HUDEP-2 (cell line): Measurements from ENCODE around the gene OR2T27.
"Not testable (repeated sequence)": the region's sequence is repeated elsewhere in the genome, so short reads cannot be mapped to it uniquely, and the experiment has no call there.

Source experiments
- DNase-seq, 76 experiments: peaks; one replicate each; lab custom pipeline; 2025; ENCODE audit not compliant: unreplicated experiment in 76 of 76; lab: John Stamatoyannopoulos, UW

The OR2T27 gene, protein sequence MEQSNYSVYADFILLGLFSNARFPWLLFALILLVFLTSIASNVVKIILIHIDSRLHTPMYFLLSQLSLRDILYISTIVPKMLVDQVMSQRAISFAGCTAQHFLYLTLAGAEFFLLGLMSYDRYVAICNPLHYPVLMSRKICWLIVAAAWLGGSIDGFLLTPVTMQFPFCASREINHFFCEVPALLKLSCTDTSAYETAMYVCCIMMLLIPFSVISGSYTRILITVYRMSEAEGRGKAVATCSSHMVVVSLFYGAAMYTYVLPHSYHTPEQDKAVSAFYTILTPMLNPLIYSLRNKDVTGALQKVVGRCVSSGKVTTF

DNA sequence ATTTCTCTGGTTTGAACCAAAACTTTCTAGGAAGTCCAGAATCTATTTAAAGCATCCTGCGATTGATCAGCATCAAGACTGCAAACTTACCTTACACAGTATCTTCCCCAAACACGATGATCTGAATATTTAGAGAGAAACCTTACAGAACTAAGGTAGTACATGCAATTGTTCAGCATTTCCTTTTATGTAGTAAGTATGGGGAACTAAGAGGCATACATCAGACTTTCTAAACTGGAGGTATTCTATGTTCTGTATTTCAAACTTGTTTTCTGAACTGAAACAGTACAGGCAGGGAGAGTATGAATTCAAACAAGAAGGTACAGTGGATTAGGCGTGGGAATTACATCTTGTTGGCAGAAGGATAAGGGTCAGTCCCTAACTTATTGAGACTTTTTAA, at the start of gene OR2T27:
Gene OR2T27 (minus strand): TSS at position 175 of the 400 bp plus-strand sequence. CDS start 4,644 bp downstream, outside the sequence.
- DNase-seq: not testable (repeated sequence)

DNA sequence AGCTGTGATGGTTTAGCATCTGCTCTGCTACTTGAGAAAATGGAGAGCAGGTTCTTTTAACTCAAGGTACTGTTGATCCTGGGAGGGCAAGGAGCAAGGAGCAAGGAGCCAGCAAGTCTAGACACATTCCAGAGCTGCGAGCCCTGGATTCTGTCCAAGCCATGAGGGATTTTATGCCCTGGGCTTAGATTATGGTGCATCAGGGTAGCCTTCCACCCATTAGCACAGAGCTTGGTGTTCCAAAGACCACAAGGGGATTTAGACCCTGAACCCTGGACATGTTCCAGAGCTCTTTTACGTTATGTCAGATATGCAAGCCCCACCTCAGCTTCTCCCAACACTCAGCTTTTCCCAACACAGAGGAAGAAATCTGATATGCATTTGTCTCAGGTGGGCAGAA, 49.3 kb upstream of the OR2T27 start:
- DNase-seq: no peak

DNA sequence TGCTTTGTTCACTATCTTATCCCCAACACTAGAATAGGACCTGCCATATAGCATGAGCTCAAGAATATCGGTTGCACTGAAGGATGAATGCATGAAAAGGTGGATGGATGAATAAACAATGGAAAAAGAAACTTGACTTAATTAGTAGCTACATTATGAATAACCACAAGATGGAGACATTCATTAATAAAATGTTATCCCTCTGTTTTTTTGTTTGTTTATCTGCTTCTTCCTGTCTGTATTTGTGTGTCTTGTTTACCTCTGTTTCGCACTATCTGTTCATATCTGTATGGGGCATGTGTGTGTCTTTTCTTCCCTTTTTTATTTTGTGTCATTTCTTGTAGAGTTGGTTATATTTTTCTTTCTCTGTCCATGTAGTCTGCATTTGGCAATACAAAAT, 48.3 kb upstream of the OR2T27 start:
- DNase-seq: no peak

DNA sequence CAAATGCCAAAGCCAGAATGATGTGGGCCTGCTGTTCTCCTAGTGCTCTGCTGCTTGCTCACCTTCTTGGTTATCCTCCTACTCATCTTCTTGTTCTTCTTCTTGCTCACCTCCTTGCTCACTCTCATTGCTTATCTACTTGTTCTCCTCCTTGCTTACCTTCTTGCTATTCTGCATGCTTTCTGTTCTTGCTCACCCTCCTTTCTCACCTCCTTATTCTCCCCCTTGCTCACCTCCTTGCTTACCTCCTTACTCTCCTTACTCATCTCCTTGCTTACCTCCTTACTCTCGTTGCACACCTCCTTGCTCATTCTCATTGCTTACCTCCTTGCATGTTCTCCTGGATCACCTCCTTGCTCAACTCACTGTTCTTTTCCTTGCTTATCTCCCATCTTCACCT, 47.4 kb upstream of the OR2T27 start, which contains the start of gene OR14I1:
Gene OR14I1 (minus strand): TSS at position 53 of the 400 bp plus-strand sequence.
- DNase-seq: no peak

DNA sequence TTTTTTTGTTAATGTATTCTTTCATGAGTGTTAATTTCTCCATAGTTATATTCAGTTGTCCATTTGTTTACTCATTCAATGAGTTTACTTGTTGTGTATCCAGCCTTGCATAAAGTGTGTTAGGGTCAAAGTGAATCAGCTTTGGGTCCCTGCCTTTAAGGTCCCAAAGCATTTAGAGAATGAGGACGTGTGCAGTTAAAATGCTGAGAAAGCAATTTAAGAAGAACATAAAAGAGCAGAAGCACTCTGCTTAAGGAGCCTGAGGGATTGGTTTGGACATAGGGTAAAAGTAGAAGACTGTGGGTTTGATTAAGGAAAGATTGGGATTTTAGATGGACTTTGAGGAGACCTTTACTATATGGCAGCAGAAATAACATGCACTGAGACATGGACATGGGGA, 43.8 kb upstream of the OR2T27 start:
- DNase-seq: no peak

DNA sequence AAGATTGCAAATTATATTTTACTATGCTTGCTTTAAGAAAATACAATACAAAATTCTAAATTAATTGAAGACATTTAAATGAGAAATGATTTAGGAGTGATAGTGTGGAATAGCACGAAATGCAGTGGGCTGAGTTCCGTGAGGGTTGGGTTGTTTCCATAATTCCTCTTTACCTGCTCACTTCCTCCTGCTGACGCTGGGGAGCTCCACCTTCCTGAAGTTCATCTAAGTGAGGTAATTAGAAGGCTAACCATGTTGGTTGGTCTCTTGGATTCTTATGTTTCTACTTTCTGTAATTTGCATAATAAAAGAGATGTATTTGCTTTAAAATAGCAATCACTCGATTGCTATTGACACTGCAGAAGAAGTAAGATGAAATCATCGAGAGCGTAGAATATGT, 42.6 kb upstream of the OR2T27 start:
- DNase-seq: no peak

DNA sequence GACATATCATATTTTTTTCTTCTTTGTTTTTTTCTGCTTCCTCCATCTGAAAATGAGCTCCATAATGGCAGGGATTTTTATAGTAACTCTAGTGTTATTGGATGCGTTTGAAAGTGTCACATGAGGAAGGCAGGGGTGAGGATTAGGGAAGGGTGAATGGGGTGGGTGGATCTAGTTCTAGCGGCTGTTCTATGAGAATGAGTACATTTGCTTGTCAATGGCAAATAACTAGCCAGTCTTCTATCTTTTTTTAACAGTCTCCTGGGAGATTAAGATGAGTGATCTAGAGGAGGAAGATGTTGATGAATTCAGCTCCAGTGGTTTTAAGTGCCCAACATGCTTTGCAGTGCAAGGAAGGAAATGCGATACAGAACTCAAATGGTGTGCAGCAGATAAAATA, 41.4 kb upstream of the OR2T27 start:
- DNase-seq: no peak

DNA sequence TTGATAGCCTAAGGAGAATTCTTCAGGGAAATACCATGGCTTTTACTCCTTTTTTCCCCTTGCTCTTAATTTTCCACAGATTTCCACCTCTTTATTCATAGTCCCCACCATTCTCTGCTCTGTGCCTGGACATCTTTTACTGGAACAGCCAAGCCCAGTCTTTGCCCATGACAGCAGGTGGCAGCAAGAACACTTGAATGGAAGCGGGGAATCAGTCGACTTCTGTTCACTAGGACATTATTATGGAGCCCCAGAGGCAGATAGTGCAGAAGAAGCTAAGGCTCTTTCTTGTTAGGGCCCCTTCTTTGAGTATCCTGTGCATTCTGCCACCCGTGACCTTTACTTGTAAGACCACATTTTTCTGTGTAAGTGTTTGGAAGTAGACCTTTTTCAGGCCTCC, 40.9 kb upstream of the OR2T27 start:
- DNase-seq: peak in 17 of 76 experiments; percentile 2 to 51 (median 12)

DNA sequence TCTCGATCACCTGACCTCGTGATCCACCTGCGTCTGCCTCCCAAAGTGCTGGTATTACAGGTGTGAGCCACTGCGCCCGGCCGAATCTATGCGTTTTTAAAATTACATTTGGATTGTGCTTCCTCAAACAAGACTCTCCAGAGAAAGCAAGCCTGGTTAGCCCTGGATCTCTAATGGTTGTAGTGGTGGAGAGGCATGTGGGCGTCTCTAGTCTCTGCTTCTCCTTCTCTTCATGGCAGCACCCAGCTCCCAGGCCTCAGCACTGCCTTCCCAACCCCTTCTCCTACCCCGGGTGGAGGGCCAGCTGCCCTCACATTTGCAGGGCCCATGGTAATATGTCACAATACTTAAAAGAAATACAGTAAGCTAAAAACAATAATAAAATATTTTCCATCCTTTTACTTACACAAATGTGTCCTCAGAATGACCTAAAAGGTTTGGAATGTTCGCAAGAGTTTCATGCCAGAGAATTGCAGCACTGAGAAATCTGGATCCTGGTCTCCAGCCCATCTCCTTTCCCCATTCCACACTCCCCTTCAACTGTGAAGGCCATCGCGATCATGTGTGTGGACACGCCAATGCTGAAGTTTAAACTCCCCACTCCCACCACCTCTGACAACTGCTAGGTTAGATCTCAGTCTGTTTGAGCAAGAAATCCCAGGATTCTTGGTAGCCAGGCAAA, 40.3 kb upstream of the OR2T27 start:
- DNase-seq: no peak

DNA sequence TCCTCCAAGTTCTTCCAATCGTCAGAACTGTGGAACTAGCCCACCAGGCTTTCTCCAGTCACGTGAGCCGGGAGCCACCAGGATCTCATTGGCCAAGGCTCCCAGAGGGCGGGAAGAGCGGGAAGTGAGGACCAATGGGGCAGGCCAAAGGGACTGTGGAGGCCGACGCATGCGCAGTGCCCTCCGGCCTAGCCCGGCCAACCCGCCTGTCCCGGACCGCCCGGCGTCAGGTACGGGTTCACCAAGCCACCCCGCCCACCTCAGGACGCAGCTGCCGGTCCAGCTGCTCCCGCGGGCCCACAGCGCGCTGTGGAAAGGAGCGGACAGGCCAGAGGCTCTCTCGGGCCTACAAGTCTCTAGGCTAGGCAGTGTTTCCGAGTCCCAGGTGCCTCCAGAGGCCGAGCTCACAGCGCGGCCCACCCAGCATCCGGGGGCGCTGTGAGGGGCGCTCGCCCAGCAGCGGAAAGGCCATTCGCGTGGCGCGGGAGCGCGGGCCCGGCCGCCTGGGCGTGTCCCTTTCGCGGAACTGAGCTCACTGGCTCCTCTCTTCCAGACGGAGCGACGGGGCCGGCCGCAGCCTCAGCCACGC, 36.3 kb upstream of the OR2T27 start:
- no peak for DNase-seq

DNA sequence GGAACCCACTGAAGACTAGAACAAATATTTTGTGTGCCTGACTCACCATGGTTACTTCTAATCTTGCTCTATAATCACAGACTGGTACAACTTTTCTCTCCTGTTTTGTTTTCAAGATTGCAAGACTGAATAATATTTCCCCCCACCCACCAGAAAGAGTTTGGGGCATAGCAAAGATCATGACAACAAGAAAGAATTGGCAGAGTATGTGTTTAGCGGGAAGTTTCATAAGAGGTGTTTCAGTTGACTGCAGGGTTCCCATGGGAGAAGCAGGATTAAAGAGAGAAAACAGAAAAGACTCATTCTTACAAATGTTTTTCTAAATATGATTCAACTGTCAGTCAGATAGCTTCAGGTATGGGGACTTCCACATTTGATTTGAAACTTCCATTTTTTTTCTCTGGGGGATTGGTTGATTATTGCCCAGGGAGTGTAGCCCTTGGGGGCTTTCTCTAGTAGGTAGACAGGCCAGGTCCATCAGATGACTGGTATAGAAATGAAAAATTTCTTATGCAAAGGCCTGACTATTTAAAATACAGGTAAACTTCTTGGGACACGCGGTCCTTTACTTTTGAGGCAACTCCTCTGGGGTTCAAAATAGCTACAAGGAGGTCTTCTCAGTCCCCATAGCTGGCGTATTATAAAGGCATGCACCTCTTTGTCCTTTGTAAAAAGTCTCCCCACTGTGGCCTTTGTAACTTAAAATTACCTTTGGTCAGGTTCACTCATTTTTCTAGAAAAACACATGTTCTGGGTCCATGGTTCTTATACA, 33.4 kb upstream of the OR2T27 start:
- DNase-seq: no peak

DNA sequence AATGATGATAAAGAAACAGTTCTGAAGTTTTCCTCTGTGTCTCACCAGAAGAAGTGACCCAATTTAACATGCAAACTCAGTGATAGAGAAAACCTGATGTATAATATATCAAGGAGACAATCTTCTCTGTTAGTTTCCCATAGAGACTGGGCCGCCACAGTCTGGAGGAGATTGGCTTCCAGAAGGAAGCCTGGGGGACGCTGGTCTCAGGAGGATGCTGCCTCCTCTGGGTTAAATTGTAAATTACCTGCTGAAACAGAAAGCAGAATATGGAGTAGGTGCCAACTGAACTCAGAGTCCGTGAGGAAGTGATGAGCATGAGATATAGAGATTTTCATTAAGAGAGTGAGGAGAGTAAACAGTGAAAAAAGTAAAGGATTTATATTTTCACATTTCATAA, 31.5 kb upstream of the OR2T27 start:
- peak in 2 of 76 experiments; percentile 10 to 13 for DNase-seq

DNA sequence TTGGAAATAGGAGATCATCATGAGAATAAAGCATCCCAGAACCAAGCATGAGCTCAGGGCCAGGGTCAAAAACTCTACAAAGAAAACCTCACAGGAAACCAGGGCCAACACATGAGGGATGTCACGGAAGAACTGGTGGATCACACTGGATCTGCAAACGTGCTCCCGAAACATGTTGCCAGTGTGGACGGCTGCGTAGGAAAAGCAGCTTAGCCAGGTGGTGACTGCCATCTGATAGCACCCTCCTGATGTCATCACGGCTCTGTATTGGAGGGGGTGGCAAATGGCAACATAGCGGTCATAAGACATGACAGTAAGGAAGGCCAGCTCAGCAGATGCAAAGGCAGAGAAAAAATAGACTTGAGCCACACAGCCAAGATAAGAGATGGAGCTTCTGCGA, 26.3 kb upstream of the OR2T27 start:
- no peak for DNase-seq

DNA sequence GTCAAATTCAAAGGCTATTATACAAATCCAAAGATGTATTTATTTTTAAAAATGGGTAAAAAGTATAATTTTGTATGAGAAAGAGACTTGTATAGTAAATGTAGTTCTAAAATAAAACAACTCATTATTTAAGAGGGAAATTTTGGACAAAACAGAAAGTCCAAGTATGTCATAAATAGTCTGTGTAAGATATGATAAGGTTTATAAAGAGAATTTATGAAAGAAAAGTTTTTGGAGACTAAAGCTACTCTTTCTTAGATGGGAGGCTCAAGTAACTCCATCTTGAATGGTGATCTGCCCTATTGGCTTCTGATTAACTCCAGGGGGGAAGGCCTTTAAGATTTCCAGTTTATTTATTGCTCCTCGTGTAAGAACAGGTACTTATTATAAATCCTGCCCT, 14.7 kb upstream of the OR2T27 start:
- no peak for DNase-seq

DNA sequence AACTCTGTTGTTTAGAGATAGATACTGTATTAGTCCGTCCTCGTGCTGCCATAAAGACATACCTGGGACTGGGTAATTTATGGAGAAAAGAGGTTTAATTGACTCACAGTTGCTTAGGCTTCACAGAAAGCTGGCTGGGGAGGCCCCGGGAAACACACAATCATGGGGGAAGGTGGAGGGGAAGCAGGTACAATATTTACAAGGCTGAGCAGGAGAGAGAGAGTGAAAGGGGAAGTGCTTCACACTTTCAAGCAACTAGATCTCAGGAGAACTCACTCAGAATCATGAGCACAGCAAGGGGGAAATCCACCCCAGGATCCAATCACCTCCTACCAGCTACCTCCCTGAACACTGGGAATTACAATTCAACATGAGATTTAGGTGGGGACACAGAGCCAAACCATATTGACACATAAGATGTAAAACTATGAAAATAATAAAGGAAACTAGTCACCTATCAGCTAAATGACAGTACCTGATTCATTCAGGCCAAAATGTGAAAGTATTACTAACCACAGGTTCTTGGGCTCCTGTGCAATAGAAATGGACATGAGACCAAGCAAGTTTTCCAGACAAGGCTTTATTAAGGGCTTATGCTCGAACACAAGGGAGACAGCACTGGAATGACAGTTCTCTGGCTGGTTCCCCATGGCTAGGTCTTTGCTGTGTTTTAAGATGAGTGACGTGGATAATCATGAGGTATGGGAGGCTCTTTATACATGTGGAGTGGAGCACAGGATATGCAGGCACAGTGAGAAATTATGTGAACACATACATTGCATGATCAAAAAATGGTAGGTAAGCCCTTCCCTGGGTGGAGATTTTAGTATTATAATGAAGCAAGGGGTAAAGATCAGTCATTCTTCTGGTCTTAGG, 8.4 kb upstream of the OR2T27 start:
- DNase-seq: not testable (repeated sequence)

DNA sequence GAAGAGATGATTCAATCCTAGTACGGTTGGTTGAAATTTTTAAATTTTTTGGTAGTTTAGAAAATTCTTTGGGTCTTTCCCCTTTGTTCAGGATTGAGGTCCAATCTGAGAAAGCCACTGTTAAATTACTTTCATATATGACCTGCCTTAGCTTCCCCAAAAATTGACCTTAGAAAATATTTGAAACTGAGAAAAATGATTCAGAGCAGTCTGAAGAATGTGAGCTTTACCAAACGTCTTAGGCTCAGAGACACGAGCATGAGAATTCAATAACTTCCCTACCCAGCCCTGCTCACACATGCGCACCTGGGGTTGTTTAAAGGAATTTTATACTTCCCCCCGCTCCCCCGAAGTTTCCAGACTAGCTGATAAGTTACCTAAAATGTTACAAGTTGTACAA, 1.5 kb upstream of the OR2T27 start:
- DNase-seq: not testable (repeated sequence)

DNA sequence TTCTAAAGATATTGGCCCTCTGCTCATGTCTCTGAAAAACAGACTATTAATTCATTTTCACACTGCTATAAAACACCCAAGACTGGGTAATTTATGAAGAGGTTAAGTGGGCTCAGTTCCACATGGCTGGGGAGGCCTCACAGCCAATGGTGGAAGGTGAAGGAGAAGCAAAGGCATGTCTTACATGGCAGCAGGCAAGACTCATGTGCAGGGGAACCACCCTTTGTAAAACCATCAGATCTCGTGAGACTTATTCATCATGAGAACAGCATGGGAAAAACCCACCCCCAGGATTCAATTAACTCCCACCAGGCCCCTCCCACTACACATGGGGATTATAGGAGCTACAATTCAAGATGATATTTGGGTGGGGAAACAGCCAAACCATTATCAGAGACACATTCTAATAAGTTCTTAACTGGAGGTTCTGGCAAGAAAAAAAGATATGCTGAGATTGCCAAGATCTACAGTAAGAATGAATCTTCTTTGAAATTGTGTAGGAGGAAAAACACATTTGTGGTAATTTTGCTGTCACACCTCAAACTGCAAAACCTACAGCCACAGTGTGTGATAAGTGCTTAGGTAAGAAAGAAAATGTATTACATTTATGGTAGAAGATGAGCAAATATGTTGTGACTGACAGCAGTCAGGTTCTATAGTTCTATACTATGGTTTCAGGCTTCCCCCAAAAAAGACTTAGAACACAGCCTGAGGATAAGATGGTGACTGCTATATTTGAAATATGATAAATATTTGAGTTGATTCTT, 6.4 kb downstream of the OR2T27 start:
- not testable (repeated sequence) for DNase-seq

DNA sequence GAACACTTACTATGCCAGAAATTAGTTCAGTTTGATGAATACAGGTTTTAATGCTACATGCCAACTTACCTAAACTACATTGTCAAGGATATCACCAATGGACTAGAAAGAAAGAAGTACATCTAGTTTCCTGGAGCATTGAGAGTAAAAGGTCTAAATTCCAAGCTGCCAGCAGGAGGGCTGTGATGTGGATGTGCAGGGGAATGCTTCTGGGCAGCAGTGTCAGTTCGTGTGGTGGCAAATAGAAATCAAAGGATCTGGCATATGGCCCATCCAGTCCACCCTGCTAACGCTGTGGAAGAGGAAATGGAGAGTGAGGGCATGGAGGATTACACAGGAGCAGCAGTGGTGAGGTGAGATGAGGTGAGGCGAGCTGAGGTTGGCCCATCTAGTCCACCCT, 10.2 kb downstream of the OR2T27 start, which contains the start of gene OR2T35:
Gene OR2T35 (minus strand): TSS at position 101 of the 400 bp plus-strand sequence. CDS start 6,020 bp downstream, outside the sequence.
- DNase-seq: not testable (repeated sequence)

DNA sequence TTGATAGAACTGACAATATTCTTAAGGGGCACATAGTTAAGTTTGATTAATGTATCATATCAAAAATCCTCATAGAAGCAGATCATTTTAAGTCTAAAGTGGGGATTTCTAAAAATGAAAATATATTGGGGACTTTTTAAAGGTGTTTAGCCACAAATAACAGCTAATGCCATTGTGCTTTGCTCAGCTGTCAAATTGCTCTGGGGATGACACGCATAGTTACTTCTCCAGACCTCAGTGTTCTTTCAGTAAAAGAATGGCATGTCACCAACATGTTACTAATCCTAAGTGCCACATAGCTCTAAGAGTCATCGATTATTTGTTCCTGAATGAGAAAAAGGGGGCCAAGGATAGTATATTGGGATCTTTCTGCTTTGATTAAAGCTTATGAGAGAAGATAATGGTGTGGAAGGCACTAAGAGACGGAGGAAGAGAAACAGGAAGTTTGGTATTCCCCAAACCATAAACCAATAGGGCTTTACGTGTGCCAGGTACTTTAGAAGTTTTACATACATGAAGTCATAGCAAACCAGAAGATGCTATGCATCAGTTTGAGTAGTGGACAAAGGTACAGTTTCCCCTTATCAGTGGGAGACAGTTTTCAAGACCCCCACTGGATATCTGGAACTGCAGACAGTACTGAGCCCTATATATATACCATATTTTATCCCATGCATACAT, 12.2 kb downstream of the OR2T27 start:
- not testable (repeated sequence) for DNase-seq
